ENCODE measurements around the gene GIPC3. TPM values are rescaled to one million over a fixed set of nuclear protein-coding genes. Genes with fewer than 3 reads are reported as not detected.

GIPC3 gene
- total and polyA plus RNA-seq, 4 donors: 0.23 to 0.95 (median 0.25) TPM

DNA sequence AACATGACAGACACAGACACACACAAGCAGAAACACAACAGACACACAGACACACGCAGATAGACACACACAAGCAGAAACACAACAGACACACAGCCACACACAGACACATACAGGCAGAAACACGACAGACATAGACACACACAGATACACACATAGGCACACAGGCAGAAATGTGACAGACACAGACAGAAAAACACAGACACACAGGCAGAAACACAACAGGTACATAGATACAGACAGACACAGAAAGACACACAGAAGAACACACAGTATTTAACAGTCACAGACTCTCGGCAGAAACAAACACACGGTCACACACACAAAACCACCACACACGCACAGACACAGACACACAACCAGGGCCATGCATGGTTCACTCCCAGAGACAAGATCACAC lies 20.5 kb downstream of the GIPC3 start:
- no peaks in the 10 kb centered on the region for H3K27me3 ChIP-seq (ENCODE audit: control insufficient read depth in 4 of 4, insufficient read depth in 4 of 4, low read length in 3 of 4)
- H3K36me3 ChIP-seq (ENCODE audit: control insufficient read depth in 4 of 4, insufficient read depth in 3 of 4, low read depth in 1 of 4, low read length in 3 of 4): peaks cover 0 to 2% (median 0%) of the 10 kb centered on the region in 4 donors
- H3K9ac ChIP-seq (ENCODE audit: low read depth in 1 of 2, low read length in 2 of 2): no peak overlapping the region
- H3K4me3 ChIP-seq (ENCODE audit: low read depth in 1 of 3, low read length in 3 of 3): peak overlapping the region in 2 of 3 donors; percentile 2 to 55
- no peak for DNase-seq (ENCODE audit: low spot score)
- H3K4me1 ChIP-seq (ENCODE audit: control insufficient read depth in 4 of 4, insufficient read depth in 4 of 4, low read length in 3 of 4): peaks cover 0 to 8% (median 4%) of the 10 kb centered on the region in 4 donors
- TF ChIP-seq FOXA2 (IDR thresholded peaks at IDR 0.05): no peak
- no peak for TF ChIP-seq SP1 (IDR thresholded peaks at IDR 0.05)
- no peak for TF ChIP-seq GABPA (IDR thresholded peaks at IDR 0.05 in 1 of 2, conservative IDR thresholded peaks at IDR 0.05 in 1 of 2)
- no peak for TF ChIP-seq RXRA (IDR thresholded peaks at IDR 0.05)
- TF ChIP-seq RAD21 (IDR thresholded peaks at IDR 0.05): no peak
- no peak for TF ChIP-seq EGR1 (IDR thresholded peaks at IDR 0.05; ENCODE audit: low read depth in 2 of 2)
- TF ChIP-seq CTCF (IDR thresholded peaks at IDR 0.05; ENCODE audit: low read depth, low read length, missing input control): no peak
- TF ChIP-seq HNF4A (conservative IDR thresholded peaks at IDR 0.05): no peak
- TF ChIP-seq TAF1 (conservative IDR thresholded peaks at IDR 0.05): no peak
- TF ChIP-seq, protein P1, sequence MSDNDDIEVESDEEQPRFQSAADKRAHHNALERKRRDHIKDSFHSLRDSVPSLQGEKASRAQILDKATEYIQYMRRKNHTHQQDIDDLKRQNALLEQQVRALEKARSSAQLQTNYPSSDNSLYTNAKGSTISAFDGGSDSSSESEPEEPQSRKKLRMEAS (IDR thresholded peaks at IDR 0.05): no peak
- no peak for TF ChIP-seq HNF4G (IDR thresholded peaks at IDR 0.05)
- no peak for TF ChIP-seq NR2F2 (IDR thresholded peaks at IDR 0.05)
- TF ChIP-seq, protein P2, sequence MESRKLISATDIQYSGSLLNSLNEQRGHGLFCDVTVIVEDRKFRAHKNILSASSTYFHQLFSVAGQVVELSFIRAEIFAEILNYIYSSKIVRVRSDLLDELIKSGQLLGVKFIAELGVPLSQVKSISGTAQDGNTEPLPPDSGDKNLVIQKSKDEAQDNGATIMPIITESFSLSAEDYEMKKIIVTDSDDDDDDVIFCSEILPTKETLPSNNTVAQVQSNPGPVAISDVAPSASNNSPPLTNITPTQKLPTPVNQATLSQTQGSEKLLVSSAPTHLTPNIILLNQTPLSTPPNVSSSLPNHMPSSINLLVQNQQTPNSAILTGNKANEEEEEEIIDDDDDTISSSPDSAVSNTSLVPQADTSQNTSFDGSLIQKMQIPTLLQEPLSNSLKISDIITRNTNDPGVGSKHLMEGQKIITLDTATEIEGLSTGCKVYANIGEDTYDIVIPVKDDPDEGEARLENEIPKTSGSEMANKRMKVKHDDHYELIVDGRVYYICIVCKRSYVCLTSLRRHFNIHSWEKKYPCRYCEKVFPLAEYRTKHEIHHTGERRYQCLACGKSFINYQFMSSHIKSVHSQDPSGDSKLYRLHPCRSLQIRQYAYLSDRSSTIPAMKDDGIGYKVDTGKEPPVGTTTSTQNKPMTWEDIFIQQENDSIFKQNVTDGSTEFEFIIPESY (IDR thresholded peaks at IDR 0.05): no peak
- no peak for TF ChIP-seq YY1 (IDR thresholded peaks at IDR 0.05)
- no peak for TF ChIP-seq JUND (IDR thresholded peaks at IDR 0.05)
- TF ChIP-seq, protein P3, sequence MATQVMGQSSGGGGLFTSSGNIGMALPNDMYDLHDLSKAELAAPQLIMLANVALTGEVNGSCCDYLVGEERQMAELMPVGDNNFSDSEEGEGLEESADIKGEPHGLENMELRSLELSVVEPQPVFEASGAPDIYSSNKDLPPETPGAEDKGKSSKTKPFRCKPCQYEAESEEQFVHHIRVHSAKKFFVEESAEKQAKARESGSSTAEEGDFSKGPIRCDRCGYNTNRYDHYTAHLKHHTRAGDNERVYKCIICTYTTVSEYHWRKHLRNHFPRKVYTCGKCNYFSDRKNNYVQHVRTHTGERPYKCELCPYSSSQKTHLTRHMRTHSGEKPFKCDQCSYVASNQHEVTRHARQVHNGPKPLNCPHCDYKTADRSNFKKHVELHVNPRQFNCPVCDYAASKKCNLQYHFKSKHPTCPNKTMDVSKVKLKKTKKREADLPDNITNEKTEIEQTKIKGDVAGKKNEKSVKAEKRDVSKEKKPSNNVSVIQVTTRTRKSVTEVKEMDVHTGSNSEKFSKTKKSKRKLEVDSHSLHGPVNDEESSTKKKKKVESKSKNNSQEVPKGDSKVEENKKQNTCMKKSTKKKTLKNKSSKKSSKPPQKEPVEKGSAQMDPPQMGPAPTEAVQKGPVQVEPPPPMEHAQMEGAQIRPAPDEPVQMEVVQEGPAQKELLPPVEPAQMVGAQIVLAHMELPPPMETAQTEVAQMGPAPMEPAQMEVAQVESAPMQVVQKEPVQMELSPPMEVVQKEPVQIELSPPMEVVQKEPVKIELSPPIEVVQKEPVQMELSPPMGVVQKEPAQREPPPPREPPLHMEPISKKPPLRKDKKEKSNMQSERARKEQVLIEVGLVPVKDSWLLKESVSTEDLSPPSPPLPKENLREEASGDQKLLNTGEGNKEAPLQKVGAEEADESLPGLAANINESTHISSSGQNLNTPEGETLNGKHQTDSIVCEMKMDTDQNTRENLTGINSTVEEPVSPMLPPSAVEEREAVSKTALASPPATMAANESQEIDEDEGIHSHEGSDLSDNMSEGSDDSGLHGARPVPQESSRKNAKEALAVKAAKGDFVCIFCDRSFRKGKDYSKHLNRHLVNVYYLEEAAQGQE (IDR thresholded peaks at IDR 0.05): no peak
- no peak for TF ChIP-seq FOXA1 (IDR thresholded peaks at IDR 0.05)
- TF ChIP-seq, protein P4, sequence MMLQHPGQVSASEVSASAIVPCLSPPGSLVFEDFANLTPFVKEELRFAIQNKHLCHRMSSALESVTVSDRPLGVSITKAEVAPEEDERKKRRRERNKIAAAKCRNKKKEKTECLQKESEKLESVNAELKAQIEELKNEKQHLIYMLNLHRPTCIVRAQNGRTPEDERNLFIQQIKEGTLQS (IDR thresholded peaks at IDR 0.05): no peak
- WGBS: 51% methylated on average over 5 of the region's 5 CpGs
- no peaks in the 10 kb centered on the region for H3K9me3 ChIP-seq (ENCODE audit: control insufficient read depth in 4 of 4, low read length in 3 of 4)
- H3K27ac ChIP-seq (ENCODE audit: low read depth in 1 of 2, low read length in 2 of 2): peak overlapping the region in 1 of 2 donors; percentile 73
